CD4-positive, alpha-beta T cell (primary cell): ENCODE measurements around the gene RXFP1. TPM values are rescaled to one million over a fixed set of nuclear protein-coding genes. Genes with fewer than 3 reads are reported as not detected.

Source experiments
- ATAC-seq: fragments of 200-7000 bp; cut with Tn5 transposase; one replicate; pipeline ENCODE4 v1.10.0; 2022; ENCODE audit warnings: mild to moderate bottlenecking; ENCODE audit not compliant: poor library complexity
- CTCF ChIA-PET: fragments of 350-600 bp; sonication (Branson Sonifier 250); formaldehyde crosslinking; loops from one replicate; lab custom pipeline; 2021; ENCODE audit warnings: antibody characterized with exemption, inconsistent platforms; lab: Charles Lee
- POLR2A ChIA-PET: fragments of 350-600 bp; sonication (Branson Sonifier 250); formaldehyde crosslinking; loops from one replicate; lab custom pipeline; 2021; ENCODE audit warnings: antibody characterized with exemption, inconsistent platforms; lab: Charles Lee
- DNase-seq, 14 experiments: peaks; one replicate each; pipeline ENCODE4 v3.0.0-alpha.2; 2013 to 2020; ENCODE audit warnings: mixed read lengths in 2 of 14
- H3K27ac ChIP-seq, 2 donors: one replicate each; pipeline versions ENCODE4 v1.5.1 to v1.7.0; 2013; ENCODE audit warnings: low read length in 2 of 2, low read depth in 1 of 2, mild to moderate bottlenecking in 1 of 2
- H3K27me3 ChIP-seq, 2 experiments: 1 replicate in 1 of 2; 2 replicates in 1 of 2; pipeline versions ENCODE4 v1.6.1 to v1.7.0; 2013; ENCODE audit warnings: low read length in 2 of 2, control low read depth in 1 of 2, mild to moderate bottlenecking in 1 of 2, moderate library complexity in 1 of 2; ENCODE audit not compliant: insufficient read depth in 2 of 2, control insufficient read depth in 1 of 2
- H3K36me3 ChIP-seq: one replicate; pipeline ENCODE4 v1.6.1; 2013; ENCODE audit warnings: low read length, control low read depth; ENCODE audit not compliant: insufficient read depth
- H3K4me1 ChIP-seq: one replicate; pipeline ENCODE4 v1.6.1; 2013; ENCODE audit warnings: low read length, control low read depth; ENCODE audit not compliant: insufficient read depth
- H3K4me3 ChIP-seq: one replicate; pipeline ENCODE4 v1.5.1; 2013; ENCODE audit warnings: mild to moderate bottlenecking, low read length, moderate library complexity
- H3K9me3 ChIP-seq, 2 experiments: 1 replicate in 1 of 2; 2 replicates in 1 of 2; pipeline versions ENCODE4 v1.6.1 to v1.7.0; 2013; ENCODE audit warnings: low read length in 2 of 2, mild to moderate bottlenecking in 2 of 2, control low read depth in 1 of 2, moderate library complexity in 1 of 2; ENCODE audit not compliant: control insufficient read depth in 1 of 2, insufficient read depth in 1 of 2
- H3K27ac Mint-ChIP-seq: one replicate; pipeline ENCODE4 v1.8.0; 2020; ENCODE audit warnings: mixed read lengths
- H3K27me3 Mint-ChIP-seq: one replicate; pipeline ENCODE4 v1.8.0; 2021; ENCODE audit warnings: mixed read lengths
- H3K36me3 Mint-ChIP-seq: one replicate; pipeline ENCODE4 v1.8.0; 2021; ENCODE audit warnings: low read depth, mixed read lengths
- H3K4me1 Mint-ChIP-seq: one replicate; pipeline ENCODE4 v1.8.0; 2021; ENCODE audit warnings: low read depth, mixed read lengths
- H3K4me3 Mint-ChIP-seq: one replicate; pipeline ENCODE4 v1.8.0; 2020; ENCODE audit warnings: mild to moderate bottlenecking, mixed read lengths
- H3K9me3 Mint-ChIP-seq: one replicate; pipeline ENCODE4 v1.8.0; 2020; ENCODE audit warnings: mixed read lengths
- CTCF ChIP-seq: fragments of 200-600 bp; IDR thresholded peaks from one replicate; pipeline ENCODE4 v1.8.0; 2022; ENCODE audit warnings: antibody characterized with exemption, mild to moderate bottlenecking
- intact Hi-C, 2 experiments: fragments of 100-400 bp; cut with DNase I in 1 of 2; cut with micrococcal nuclease in 1 of 2; formaldehyde crosslinking; loops; one replicate each; pipeline versions ENCODE4 v1.15.1 to v1.9.0; 2023 to 2025; cut with DNase I, micrococcal nuclease
- total RNA-seq, 174 experiments: library from RNA in 2 of 174; stranded (reverse) in 2 of 174; gene quantifications; one replicate each; pipeline ENCODE4 v1.2.3 and lab custom pipeline; 2021 to 2026

RXFP1 gene
- total RNA-seq, 2 experiments from 2014 or later, result not detected

GRCh38 chr4:158541506-158541905, 19.8 kb downstream of the RXFP1 start:
- Mint-ChIP-seq H3K4me1 (no peaks in the 10 kb centered on the region), H3K9me3 (no peaks in the 10 kb centered on the region), H3K4me3 (no peak overlapping the region), H3K27me3 (peaks cover 12% of the 10 kb centered on the region), H3K27ac (no peak overlapping the region), H3K36me3 (no peaks in the 10 kb centered on the region)
- intact Hi-C loops, result no loop called here
- no peaks in the 10 kb centered on the region for H3K27me3 ChIP-seq
- no peak for TF ChIP-seq CTCF
- H3K9me3 ChIP-seq, result no peaks in the 10 kb centered on the region
- H3K4me3 ChIP-seq, result no peak overlapping the region
- no peaks in the 10 kb centered on the region for H3K36me3 ChIP-seq
- no peak for DNase-seq
- ATAC-seq, result no peak
- no peak overlapping the region for H3K27ac ChIP-seq
- ChIA-PET POLR2A (no interaction called here), CTCF (no interaction called here)
- no peaks in the 10 kb centered on the region for H3K4me1 ChIP-seq

- H3K4me1 ChIP-seq, result no peaks in the 10 kb centered on the region
- H3K27ac ChIP-seq, result no peak overlapping the region
- ChIA-PET CTCF (no interaction called here), POLR2A (no interaction called here)
- no peaks in the 10 kb centered on the region for H3K27me3 ChIP-seq
- no peaks in the 10 kb centered on the region for H3K36me3 Mint-ChIP-seq
- H3K4me3 Mint-ChIP-seq, result no peak overlapping the region
- H3K27ac Mint-ChIP-seq, result no peak overlapping the region
- no peaks in the 10 kb centered on the region for H3K4me1 Mint-ChIP-seq
- no peak for DNase-seq
- intact Hi-C loops, result no loop called here
- no peak for ATAC-seq
- no peak overlapping the region for H3K4me3 ChIP-seq
- H3K36me3 ChIP-seq, result no peaks in the 10 kb centered on the region
- H3K9me3 ChIP-seq, result no peaks in the 10 kb centered on the region
- peaks cover 7% of the 10 kb centered on the region for H3K27me3 Mint-ChIP-seq
- TF ChIP-seq CTCF, result no peak
- no peaks in the 10 kb centered on the region for H3K9me3 Mint-ChIP-seq
Measured at GRCh38 chr4:158543191-158543590, 21.5 kb downstream of the RXFP1 start.

- Histone ChIP-seq H3K27ac (no peak overlapping the region), H3K4me1 (no peaks in the 10 kb centered on the region), H3K9me3 (no peaks in the 10 kb centered on the region), H3K36me3 (no peaks in the 10 kb centered on the region), H3K27me3 (no peaks in the 10 kb centered on the region), H3K4me3 (no peak overlapping the region)
- CTCF ChIA-PET, result no interaction called here
- ATAC-seq, result no peak
- no peak overlapping the region for H3K27ac Mint-ChIP-seq
- POLR2A ChIA-PET, result no interaction called here
- intact Hi-C loops, result no loop called here
- DNase-seq, result no peak
- no peaks in the 10 kb centered on the region for H3K36me3 Mint-ChIP-seq
- no peak overlapping the region for H3K4me3 Mint-ChIP-seq
- no peaks in the 10 kb centered on the region for H3K9me3 Mint-ChIP-seq
- no peak for TF ChIP-seq CTCF
- H3K27me3 Mint-ChIP-seq, result peaks cover 3% of the 10 kb centered on the region
- H3K4me1 Mint-ChIP-seq, result no peaks in the 10 kb centered on the region
Measured at GRCh38 chr4:158544141-158544540, 22.5 kb downstream of the RXFP1 start.
